ENCODE results near the gene RGL4. TPM values are rescaled to one million over a fixed set of nuclear protein-coding genes. Genes with fewer than 3 reads are reported as not detected.

Gene RGL4
- total RNA-seq, 1 donor from 2014 or later = not detected

GRCh38 chr22:23695141-23695540, 4.3 kb downstream of the RGL4 start:
- intact Hi-C loops (cut with DNase I) = no loop called here
- ATAC-seq (no peak), DNase-seq (ENCODE audit: missing footprints) (peak; percentile 46)

GRCh38 chr22:23695571-23696325, 4.9 kb downstream of the RGL4 start:
- ATAC-seq (no peak), DNase-seq (ENCODE audit: missing footprints) (peak; percentile 3)
- intact Hi-C loops (cut with DNase I) = no loop called here

GRCh38 chr22:23696326-23696851, 5.6 kb downstream of the RGL4 start:
- intact Hi-C loops (cut with DNase I) = no loop called here
- DNase-seq (ENCODE audit: missing footprints) = peak; percentile 76
- peak; percentile 50 for ATAC-seq

GRCh38 chr22:23697031-23697970, 6.5 kb downstream of the RGL4 start:
- ATAC-seq (no peak), DNase-seq (ENCODE audit: missing footprints) (peak; percentile 31)
- intact Hi-C loops (cut with DNase I) = no loop called here

GRCh38 chr22:23698094-23698493, 7.3 kb downstream of the RGL4 start:
- DNase-seq (ENCODE audit: missing footprints) = no peak
- no peak for ATAC-seq
- intact Hi-C loops (cut with DNase I) = no loop called here

- no peak for DNase-seq (ENCODE audit: missing footprints)
- ATAC-seq = no peak
- intact Hi-C loops (cut with DNase I) = no loop called here
Observed at GRCh38 chr22:23698673-23699235, 7.9 kb downstream of the RGL4 start.

- DNase-seq (ENCODE audit: missing footprints) (no peak), ATAC-seq (no peak)
- intact Hi-C loops (cut with DNase I) = no loop called here
Observed at GRCh38 chr22:23700706-23701105, 9.9 kb downstream of the RGL4 start.

- DNase-seq (ENCODE audit: missing footprints) (no peak), ATAC-seq (no peak)
- intact Hi-C loops (cut with DNase I) = no loop called here
Observed at GRCh38 chr22:23704062-23704461, 13.2 kb downstream of the RGL4 start.

GRCh38 chr22:23704829-23705228, 14.0 kb downstream of the RGL4 start:
- intact Hi-C loops (cut with DNase I) = no loop called here
- ATAC-seq (no peak), DNase-seq (ENCODE audit: missing footprints) (no peak)

GRCh38 chr22:23705358-23705757, 14.5 kb downstream of the RGL4 start:
- ATAC-seq (no peak), DNase-seq (ENCODE audit: missing footprints) (no peak)
- intact Hi-C loops (cut with DNase I) = no loop called here

- DNase-seq (ENCODE audit: missing footprints) (no peak), ATAC-seq (no peak)
- intact Hi-C loops (cut with DNase I) = no loop called here
Observed at GRCh38 chr22:23708270-23708669, 17.5 kb downstream of the RGL4 start.

- DNase-seq (ENCODE audit: missing footprints) (no peak), ATAC-seq (no peak)
- intact Hi-C loops (cut with DNase I) = no loop called here
Observed at GRCh38 chr22:23709107-23709506, 18.3 kb downstream of the RGL4 start.

- ATAC-seq (no peak), DNase-seq (ENCODE audit: missing footprints) (no peak)
- intact Hi-C loops (cut with DNase I) = no loop called here
Observed at GRCh38 chr22:23712256-23712655, 21.4 kb downstream of the RGL4 start.

GRCh38 chr22:23713696-23714595, 23.1 kb downstream of the RGL4 start:
- intact Hi-C loops (cut with DNase I) = no loop called here
- DNase-seq (ENCODE audit: missing footprints) (no peak), ATAC-seq (no peak)

- intact Hi-C loops (cut with DNase I) = no loop called here
- ATAC-seq = no peak
- DNase-seq (ENCODE audit: missing footprints) = no peak
Observed at GRCh38 chr22:23714596-23715578, 24.1 kb downstream of the RGL4 start.

GRCh38 chr22:23715806-23716375, 25.1 kb downstream of the RGL4 start:
- ATAC-seq (no peak), DNase-seq (ENCODE audit: missing footprints) (no peak)
- intact Hi-C loops (cut with DNase I) = no loop called here
